Loucy (cell line): ENCODE measurements around the gene CASP1.

Experiments
- CTCF ChIP-seq: fragments of 200-600 bp; sonication (generic); conservative IDR thresholded peaks from 2 replicates; pipeline ENCODE4 v1.5.1; 2014; ENCODE audit warnings: mild to moderate bottlenecking, antibody characterized with exemption, low read length
- EZH2phosphoT487 ChIP-seq: fragments of 200-600 bp; IDR thresholded peaks from 2 replicates; pipeline ENCODE4 v1.6.1; 2018; ENCODE audit warnings: antibody characterized with exemption, mild to moderate bottlenecking, moderate library complexity, borderline replicate concordance

- no peak for TF ChIP-seq CTCF
- TF ChIP-seq EZH2phosphoT487: no peak
These were observed 31.8 kb downstream of the CASP1 start for GRCh38 chr11:105003151-105003550.
